OCI-LY3 (cell line): ENCODE results near the gene OSBPL6.
A peak's percentile ranks its signal among the peaks of the same experiment; 100 is the strongest.

ENCODE experiments used
- H2AFZ ChIP-seq: fragments of 200-600, 300-600 bp; shearing (Covaris generic); 2 replicates; pipeline ENCODE4 v1.6.0; 2014; ENCODE audit warnings: antibody characterized with exemption, low read depth, low read length
- H3K27ac ChIP-seq: fragments of 200-600, 300-600 bp; sonication (generic); 2 replicates; pipeline ENCODE4 v1.5.1; 2014; ENCODE audit warnings: mild to moderate bottlenecking, low read length, moderate library complexity, mixed read lengths
- H3K27me3 ChIP-seq: fragments of 200-600, 300-600 bp; sonication (generic); 2 replicates; pipeline ENCODE4 v1.6.1; 2014; ENCODE audit warnings: low read depth, low read length, mixed read lengths
- H3K36me3 ChIP-seq: fragments of 200-600, 300-600 bp; sonication (generic); replicated peaks from 2 replicates; pipeline ENCODE3; 2014; ENCODE audit warnings: low read depth, low read length, mixed read lengths
- H3K4me1 ChIP-seq: fragments of 300-600, 200-600 bp; sonication (generic); 2 replicates; pipeline ENCODE4 v1.6.1; 2014; ENCODE audit warnings: low read length, mixed read lengths
- H3K4me2 ChIP-seq: fragments of 200-600, 300-600 bp; sonication (generic); 2 replicates; pipeline ENCODE4 v1.6.1; 2014; ENCODE audit warnings: low read length, mixed read lengths
- H3K4me3 ChIP-seq: fragments of 300-600, 200-600 bp; sonication (generic); 2 replicates; pipeline ENCODE4 v1.5.1; 2014; ENCODE audit warnings: antibody characterized with exemption, mild to moderate bottlenecking, low read length, moderate library complexity
- H3K79me2 ChIP-seq: fragments of 300-600, 200-600 bp; shearing (Covaris generic); 2 replicates; pipeline ENCODE4 v1.6.1; 2014; ENCODE audit warnings: mild to moderate bottlenecking, low read length, mixed read lengths
- H3K9ac ChIP-seq: fragments of 300-600, 200-600 bp; shearing (Covaris generic); 2 replicates; pipeline ENCODE4 v1.6.0; 2014; ENCODE audit warnings: mild to moderate bottlenecking, low read length, moderate library complexity
- H3K9me3 ChIP-seq: fragments of 200-600, 300-600 bp; shearing (Covaris generic); 2 replicates; pipeline ENCODE4 v1.6.1; 2014; ENCODE audit warnings: low read length, mixed read lengths; ENCODE audit not compliant: insufficient read depth
- H4K20me1 ChIP-seq: fragments of 200-600, 300-600 bp; sonication (generic); 2 replicates; pipeline ENCODE4 v1.6.1; 2016; ENCODE audit warnings: low read length, mixed read lengths; ENCODE audit not compliant: insufficient read depth
- EZH2phosphoT487 ChIP-seq: fragments of 200-600 bp; shearing (Covaris generic); IDR thresholded peaks from 2 replicates; pipeline ENCODE4 v1.6.1; 2018; ENCODE audit warnings: antibody characterized with exemption, mixed run types, low read depth
- TF ChIP-seq, protein P1 (sequence below): fragments of 200-600, 300-600 bp; sonication (generic); IDR thresholded peaks from 2 replicates; pipeline ENCODE4 v1.5.1; 2014; ENCODE audit warnings: antibody characterized with exemption, low read length, low read depth

OSBPL6 gene

GRCh38 chr2:178450524-178450773 lies 256.1 kb downstream of the OSBPL6 start:
- H3K27ac ChIP-seq, result peak overlapping the region; percentile 85
- peak overlapping the region; percentile 91 for H3K4me3 ChIP-seq
- H4K20me1 ChIP-seq, result peaks cover 18% of the 10 kb centered on the region
- TF ChIP-seq EZH2phosphoT487, result no peak
- TF ChIP-seq, protein P1, sequence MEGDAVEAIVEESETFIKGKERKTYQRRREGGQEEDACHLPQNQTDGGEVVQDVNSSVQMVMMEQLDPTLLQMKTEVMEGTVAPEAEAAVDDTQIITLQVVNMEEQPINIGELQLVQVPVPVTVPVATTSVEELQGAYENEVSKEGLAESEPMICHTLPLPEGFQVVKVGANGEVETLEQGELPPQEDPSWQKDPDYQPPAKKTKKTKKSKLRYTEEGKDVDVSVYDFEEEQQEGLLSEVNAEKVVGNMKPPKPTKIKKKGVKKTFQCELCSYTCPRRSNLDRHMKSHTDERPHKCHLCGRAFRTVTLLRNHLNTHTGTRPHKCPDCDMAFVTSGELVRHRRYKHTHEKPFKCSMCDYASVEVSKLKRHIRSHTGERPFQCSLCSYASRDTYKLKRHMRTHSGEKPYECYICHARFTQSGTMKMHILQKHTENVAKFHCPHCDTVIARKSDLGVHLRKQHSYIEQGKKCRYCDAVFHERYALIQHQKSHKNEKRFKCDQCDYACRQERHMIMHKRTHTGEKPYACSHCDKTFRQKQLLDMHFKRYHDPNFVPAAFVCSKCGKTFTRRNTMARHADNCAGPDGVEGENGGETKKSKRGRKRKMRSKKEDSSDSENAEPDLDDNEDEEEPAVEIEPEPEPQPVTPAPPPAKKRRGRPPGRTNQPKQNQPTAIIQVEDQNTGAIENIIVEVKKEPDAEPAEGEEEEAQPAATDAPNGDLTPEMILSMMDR, result no peak
- no peaks in the 10 kb centered on the region for H3K27me3 ChIP-seq
- H3K9ac ChIP-seq, result peak overlapping the region; percentile 89
- H3K4me1 ChIP-seq, result peaks cover 15% of the 10 kb centered on the region
- H3K79me2 ChIP-seq, result peaks cover 27% of the 10 kb centered on the region
- peak overlapping the region; percentile 92 for H3K4me2 ChIP-seq
- peaks cover 23% of the 10 kb centered on the region for H3K36me3 ChIP-seq
- H3K9me3 ChIP-seq, result no peaks in the 10 kb centered on the region
- H2AFZ ChIP-seq, result peak overlapping the region; percentile 43; the same call in 1 of the 2 replicates

DNA sequence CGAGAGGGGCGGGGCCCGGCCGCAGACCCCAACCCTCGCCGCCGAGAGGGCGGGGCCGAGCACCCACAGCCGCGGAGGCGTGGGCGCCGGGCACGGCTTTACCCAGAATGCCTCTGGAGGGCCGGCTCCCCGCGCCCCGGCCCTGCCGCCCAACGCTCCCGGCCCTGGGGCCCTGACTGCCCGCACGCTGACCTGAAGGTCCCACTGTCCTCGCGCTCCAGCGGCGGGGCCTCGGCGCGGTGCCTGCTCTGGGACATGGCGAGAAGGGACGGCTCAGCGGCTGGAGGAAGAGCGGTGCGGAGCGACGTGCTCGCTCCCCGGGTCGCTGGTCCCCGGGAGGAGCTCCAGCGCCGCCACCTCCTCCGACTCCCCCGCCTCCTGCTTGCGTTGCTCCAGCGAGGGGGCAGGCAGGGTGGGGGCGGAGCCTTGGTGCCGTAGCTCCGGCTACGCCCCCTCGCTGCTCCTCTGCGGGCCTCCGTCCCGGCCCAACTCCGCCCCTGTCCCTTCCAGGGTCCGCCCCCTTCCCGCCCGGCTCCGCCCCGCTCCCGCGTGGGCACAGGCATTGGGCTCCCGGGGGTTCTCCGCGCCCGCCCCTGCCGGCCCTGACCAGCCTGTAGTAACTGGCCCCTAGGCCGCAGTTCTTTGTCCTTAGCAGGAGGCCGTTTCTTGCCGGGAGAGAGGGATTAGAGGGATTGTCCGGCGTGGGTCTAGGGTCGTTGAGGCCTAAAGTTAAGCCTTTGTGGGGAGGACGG lies 256.6 kb downstream of the OSBPL6 start, which contains the start of the genes PJVK and PRKRA:
PJVK (plus strand) TSS at position 605 of the 752 bp plus-strand sequence. CDS start 2,032 bp downstream, outside the sequence.
PRKRA (minus strand) TSS at position 402 of the 752 bp plus-strand sequence; CDS start at position 257, 145 bp downstream.
- H3K9ac ChIP-seq, result peak within 1 kb of the TSS; percentile 98
- peaks cover 27% of the 10 kb centered on the region for H3K79me2 ChIP-seq
- H2AFZ ChIP-seq, result peak within 1 kb of the TSS; percentile 86

DNA sequence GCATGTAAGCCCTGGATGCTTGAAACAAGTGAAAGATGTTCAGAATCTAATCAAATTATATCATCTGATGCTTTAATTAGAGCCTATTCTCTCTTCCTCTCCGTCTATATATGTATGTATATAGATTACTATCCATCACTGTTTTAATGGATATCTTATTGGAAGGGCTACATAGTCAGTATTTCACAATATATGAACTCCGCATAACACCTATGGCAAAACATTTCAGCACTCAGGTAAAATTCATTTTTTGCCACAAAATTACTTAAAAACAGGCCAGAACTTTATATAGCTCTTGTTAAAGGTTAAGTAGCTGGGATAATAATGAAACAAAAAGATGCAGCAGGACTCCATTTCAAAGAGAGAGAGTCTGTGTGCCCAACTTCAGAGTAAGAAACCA lies 258.0 kb downstream of the OSBPL6 start:
- TF ChIP-seq EZH2phosphoT487, result no peak
- TF ChIP-seq, protein P1, result no peak
- Histone ChIP-seq H4K20me1 (peaks cover 18% of the 10 kb centered on the region), H3K36me3 (peaks cover 16% of the 10 kb centered on the region), H3K9ac (no peak overlapping the region), H3K79me2 (peaks cover 27% of the 10 kb centered on the region), H3K9me3 (no peaks in the 10 kb centered on the region), H3K27ac (no peak overlapping the region), H2AFZ (no peak overlapping the region), H3K27me3 (no peaks in the 10 kb centered on the region), H3K4me3 (peak overlapping the region; percentile 91; the same call in 1 of the 2 replicates), H3K4me1 (peaks cover 13% of the 10 kb centered on the region), H3K4me2 (peak overlapping the region; percentile 83; the same call in 1 of the 2 replicates)

More for the DNA sequence above, 256.6 kb downstream of the OSBPL6 start, which contains the start of the genes PJVK and PRKRA:
- Histone ChIP-seq H3K9me3 (no peaks in the 10 kb centered on the region), H3K4me3 (peak within 1 kb of the TSS; percentile 91), H3K36me3 (peaks cover 22% of the 10 kb centered on the region), H3K4me1 (peaks cover 13% of the 10 kb centered on the region), H3K4me2 (peak within 1 kb of the TSS; percentile 92), H3K27ac (peak within 1 kb of the TSS; percentile 85), H3K27me3 (no peaks in the 10 kb centered on the region), H4K20me1 (peaks cover 18% of the 10 kb centered on the region)
- no peak for TF ChIP-seq EZH2phosphoT487
